Stimulated activated naive CD4-positive, alpha-beta T cell (primary cell): ENCODE results near the gene GATA6.

Source experiments
- DNase-seq, 6 experiments: peaks; one replicate each; lab custom pipeline; 2025; lab: John Stamatoyannopoulos, UW

GATA6 gene

GRCh38 chr18:22243513-22243912 is 74.1 kb downstream of the GATA6 start:
- DNase-seq, result no peak

GRCh38 chr18:22250026-22250425 is 80.6 kb downstream of the GATA6 start:
- DNase-seq, result no peak

GRCh38 chr18:22250591-22250996 is 81.2 kb downstream of the GATA6 start:
- DNase-seq, result no peak
